GM23338 (cell line): Measurements from ENCODE around the gene FAT1. TPM values are rescaled to one million over a fixed set of nuclear protein-coding genes. Genes with fewer than 3 reads are reported as not detected.

Source experiments
- ATAC-seq: fragments of 200-7000 bp; cut with Tn5 transposase; 3 replicates; pipeline ENCODE4 v1.9.1; 2020
- DNase-seq: peaks from one replicate; pipeline ENCODE4 v3.0.0-alpha.2; 2015; ENCODE audit warnings: low spot score
- H2AFZ ChIP-seq: fragments of 200-600 bp; sonication (generic); 2 replicates; pipeline ENCODE4 v1.8.0; 2016; ENCODE audit warnings: antibody characterized with exemption, mild to moderate bottlenecking, moderate library complexity
- H3F3A ChIP-seq: fragments of 200-600 bp; sonication (generic); replicated peaks from 2 replicates; pipeline ENCODE4 v1.8.0; 2017; ENCODE audit warnings: antibody characterized with exemption, mixed run types, low read depth
- H3K27ac ChIP-seq: fragments of 200-600 bp; sonication (generic); 2 replicates; pipeline ENCODE4 v1.6.1; 2016; ENCODE audit warnings: low read depth
- H3K27me3 ChIP-seq: fragments of 200-600 bp; sonication (generic); 2 replicates; pipeline ENCODE4 v1.8.0; 2016; ENCODE audit warnings: mild to moderate bottlenecking, mixed run types, moderate library complexity; ENCODE audit not compliant: insufficient read depth
- H3K36me3 ChIP-seq: fragments of 200-600 bp; sonication (generic); 2 replicates; pipeline ENCODE4 v1.8.0; 2016; ENCODE audit warnings: mild to moderate bottlenecking; ENCODE audit not compliant: insufficient read depth
- H3K4me1 ChIP-seq: fragments of 200-600 bp; sonication (generic); 2 replicates; pipeline ENCODE4 v1.8.0; 2016; ENCODE audit warnings: mild to moderate bottlenecking, moderate library complexity; ENCODE audit not compliant: insufficient read depth
- H3K4me2 ChIP-seq: fragments of 200-600 bp; sonication (generic); 2 replicates; pipeline ENCODE4 v1.7.1; 2017; ENCODE audit warnings: mixed run types
- H3K4me3 ChIP-seq: fragments of 200-600 bp; sonication (generic); 2 replicates; pipeline ENCODE4 v1.6.1; 2016; ENCODE audit warnings: mixed run types
- H3K79me2 ChIP-seq: fragments of 200-600 bp; sonication (generic); replicated peaks from 2 replicates; pipeline ENCODE4 v1.8.0; 2017; ENCODE audit warnings: mild to moderate bottlenecking; ENCODE audit not compliant: insufficient read depth
- H3K9me2 ChIP-seq: fragments of 200-600 bp; sonication (generic); 2 replicates; pipeline ENCODE4 v1.8.0; 2017; ENCODE audit not compliant: insufficient read depth
- H4K20me1 ChIP-seq: fragments of 200-600 bp; sonication (generic); replicated peaks from 2 replicates; pipeline ENCODE4 v1.8.0; 2017; ENCODE audit warnings: mild to moderate bottlenecking; ENCODE audit not compliant: insufficient read depth
- H3K27ac Mint-ChIP-seq: 2 replicates; pipeline ENCODE4 v1.8.0; 2020; ENCODE audit warnings: inconsistent platforms, mild to moderate bottlenecking, moderate library complexity, mixed read lengths
- H3K27me3 Mint-ChIP-seq: 3 replicates; pipeline ENCODE4 v1.8.0; 2022; ENCODE audit warnings: low read depth, mild to moderate bottlenecking, moderate library complexity, mixed read lengths, inconsistent platforms; ENCODE audit not compliant: insufficient read depth, poor library complexity
- H3K36me3 Mint-ChIP-seq: 3 replicates; pipeline ENCODE4 v1.8.0; 2021; ENCODE audit warnings: low read depth, mild to moderate bottlenecking, inconsistent platforms, moderate library complexity, mixed read lengths
- H3K4me1 Mint-ChIP-seq: 3 replicates; pipeline ENCODE4 v1.8.0; 2020; ENCODE audit warnings: mild to moderate bottlenecking, inconsistent platforms, mixed read lengths
- H3K4me3 Mint-ChIP-seq: 3 replicates; pipeline ENCODE4 v1.8.0; 2021; ENCODE audit warnings: moderate library complexity, mild to moderate bottlenecking, inconsistent platforms, mixed read lengths
- H3K9me3 Mint-ChIP-seq: 3 replicates; pipeline ENCODE4 v1.8.0; 2020; ENCODE audit warnings: moderate library complexity, mild to moderate bottlenecking, inconsistent platforms, mixed read lengths
- EZH2 ChIP-seq: fragments of 200-600 bp; sonication (generic); IDR thresholded peaks from one replicate; pipeline ENCODE4 v1.8.0; 2017; ENCODE audit warnings: antibody characterized with exemption, mild to moderate bottlenecking, low read depth; ENCODE audit not compliant: unreplicated experiment
- EZH2phosphoT487 ChIP-seq: fragments of 200-600 bp; sonication (generic); IDR thresholded peaks from one replicate; pipeline ENCODE4 v1.8.1; 2018; ENCODE audit warnings: antibody characterized with exemption; ENCODE audit not compliant: unreplicated experiment
- JUNB ChIP-seq: IDR thresholded peaks from one replicate; pipeline ENCODE4 v1.6.1; 2016; ENCODE audit warnings: antibody characterized with exemption; ENCODE audit not compliant: unreplicated experiment
- NANOG ChIP-seq: IDR thresholded peaks from 2 replicates; pipeline ENCODE4 v1.6.1; 2016; ENCODE audit warnings: antibody characterized with exemption, borderline replicate concordance
- POLR2AphosphoS5 ChIP-seq: IDR thresholded peaks from 2 replicates; pipeline ENCODE4 v1.6.1; 2016; ENCODE audit warnings: antibody characterized with exemption, low read depth
- polyA plus RNA-seq: library from polyadenylated mRNA; unstranded; fragments of >200 nt; fragmentation: Nextera tagmentation; extraction: Ambion mirVana; gene quantifications from 2 replicates; pipeline ENCODE4 v1.2.1, GENCODE V29; 2016
- total RNA-seq: library from RNA; depleted of rRNA; stranded (reverse); fragments of >200 nt; shearing (Covaris generic); gene quantifications from 2 replicates; pipeline ENCODE4 v1.2.3, GENCODE V29; 2014
- TF ChIP-seq, protein P1 (sequence below): fragments of 250-450 bp; sonication (Bioruptor Pico); IDR thresholded peaks from 2 replicates; pipeline ENCODE4 v1.5.0; 2020; ENCODE audit warnings: mild to moderate bottlenecking, moderate library complexity
- TF ChIP-seq, protein P2 (sequence below): IDR thresholded peaks from 2 replicates; pipeline ENCODE4 v1.6.1; 2016; ENCODE audit warnings: antibody characterized with exemption

Gene FAT1
- total and polyA plus RNA-seq, 2 experiments from 2014 or later = 37.6 to 137 TPM

DNA sequence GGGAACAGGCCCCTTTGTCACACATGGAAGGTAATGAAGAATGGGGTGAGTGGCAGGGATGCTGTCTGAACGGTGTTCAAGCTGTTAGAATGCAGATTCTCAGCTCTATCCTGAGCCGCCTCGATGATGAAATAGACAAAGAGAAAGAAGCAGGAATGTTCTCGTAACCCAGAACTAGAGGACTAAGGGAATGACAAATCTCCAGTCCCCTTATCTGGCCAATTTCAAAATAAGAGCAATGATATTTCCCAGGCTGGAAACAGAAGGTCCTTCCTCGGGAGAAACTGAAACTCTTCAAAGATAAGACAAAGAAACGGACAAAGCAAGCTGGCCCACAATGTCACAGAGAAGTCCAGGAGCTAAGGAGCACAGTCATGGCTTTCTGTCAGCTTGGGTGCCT is 138.7 kb downstream of the FAT1 start (continued):
- no peak for TF ChIP-seq NANOG
- TF ChIP-seq, protein P1, sequence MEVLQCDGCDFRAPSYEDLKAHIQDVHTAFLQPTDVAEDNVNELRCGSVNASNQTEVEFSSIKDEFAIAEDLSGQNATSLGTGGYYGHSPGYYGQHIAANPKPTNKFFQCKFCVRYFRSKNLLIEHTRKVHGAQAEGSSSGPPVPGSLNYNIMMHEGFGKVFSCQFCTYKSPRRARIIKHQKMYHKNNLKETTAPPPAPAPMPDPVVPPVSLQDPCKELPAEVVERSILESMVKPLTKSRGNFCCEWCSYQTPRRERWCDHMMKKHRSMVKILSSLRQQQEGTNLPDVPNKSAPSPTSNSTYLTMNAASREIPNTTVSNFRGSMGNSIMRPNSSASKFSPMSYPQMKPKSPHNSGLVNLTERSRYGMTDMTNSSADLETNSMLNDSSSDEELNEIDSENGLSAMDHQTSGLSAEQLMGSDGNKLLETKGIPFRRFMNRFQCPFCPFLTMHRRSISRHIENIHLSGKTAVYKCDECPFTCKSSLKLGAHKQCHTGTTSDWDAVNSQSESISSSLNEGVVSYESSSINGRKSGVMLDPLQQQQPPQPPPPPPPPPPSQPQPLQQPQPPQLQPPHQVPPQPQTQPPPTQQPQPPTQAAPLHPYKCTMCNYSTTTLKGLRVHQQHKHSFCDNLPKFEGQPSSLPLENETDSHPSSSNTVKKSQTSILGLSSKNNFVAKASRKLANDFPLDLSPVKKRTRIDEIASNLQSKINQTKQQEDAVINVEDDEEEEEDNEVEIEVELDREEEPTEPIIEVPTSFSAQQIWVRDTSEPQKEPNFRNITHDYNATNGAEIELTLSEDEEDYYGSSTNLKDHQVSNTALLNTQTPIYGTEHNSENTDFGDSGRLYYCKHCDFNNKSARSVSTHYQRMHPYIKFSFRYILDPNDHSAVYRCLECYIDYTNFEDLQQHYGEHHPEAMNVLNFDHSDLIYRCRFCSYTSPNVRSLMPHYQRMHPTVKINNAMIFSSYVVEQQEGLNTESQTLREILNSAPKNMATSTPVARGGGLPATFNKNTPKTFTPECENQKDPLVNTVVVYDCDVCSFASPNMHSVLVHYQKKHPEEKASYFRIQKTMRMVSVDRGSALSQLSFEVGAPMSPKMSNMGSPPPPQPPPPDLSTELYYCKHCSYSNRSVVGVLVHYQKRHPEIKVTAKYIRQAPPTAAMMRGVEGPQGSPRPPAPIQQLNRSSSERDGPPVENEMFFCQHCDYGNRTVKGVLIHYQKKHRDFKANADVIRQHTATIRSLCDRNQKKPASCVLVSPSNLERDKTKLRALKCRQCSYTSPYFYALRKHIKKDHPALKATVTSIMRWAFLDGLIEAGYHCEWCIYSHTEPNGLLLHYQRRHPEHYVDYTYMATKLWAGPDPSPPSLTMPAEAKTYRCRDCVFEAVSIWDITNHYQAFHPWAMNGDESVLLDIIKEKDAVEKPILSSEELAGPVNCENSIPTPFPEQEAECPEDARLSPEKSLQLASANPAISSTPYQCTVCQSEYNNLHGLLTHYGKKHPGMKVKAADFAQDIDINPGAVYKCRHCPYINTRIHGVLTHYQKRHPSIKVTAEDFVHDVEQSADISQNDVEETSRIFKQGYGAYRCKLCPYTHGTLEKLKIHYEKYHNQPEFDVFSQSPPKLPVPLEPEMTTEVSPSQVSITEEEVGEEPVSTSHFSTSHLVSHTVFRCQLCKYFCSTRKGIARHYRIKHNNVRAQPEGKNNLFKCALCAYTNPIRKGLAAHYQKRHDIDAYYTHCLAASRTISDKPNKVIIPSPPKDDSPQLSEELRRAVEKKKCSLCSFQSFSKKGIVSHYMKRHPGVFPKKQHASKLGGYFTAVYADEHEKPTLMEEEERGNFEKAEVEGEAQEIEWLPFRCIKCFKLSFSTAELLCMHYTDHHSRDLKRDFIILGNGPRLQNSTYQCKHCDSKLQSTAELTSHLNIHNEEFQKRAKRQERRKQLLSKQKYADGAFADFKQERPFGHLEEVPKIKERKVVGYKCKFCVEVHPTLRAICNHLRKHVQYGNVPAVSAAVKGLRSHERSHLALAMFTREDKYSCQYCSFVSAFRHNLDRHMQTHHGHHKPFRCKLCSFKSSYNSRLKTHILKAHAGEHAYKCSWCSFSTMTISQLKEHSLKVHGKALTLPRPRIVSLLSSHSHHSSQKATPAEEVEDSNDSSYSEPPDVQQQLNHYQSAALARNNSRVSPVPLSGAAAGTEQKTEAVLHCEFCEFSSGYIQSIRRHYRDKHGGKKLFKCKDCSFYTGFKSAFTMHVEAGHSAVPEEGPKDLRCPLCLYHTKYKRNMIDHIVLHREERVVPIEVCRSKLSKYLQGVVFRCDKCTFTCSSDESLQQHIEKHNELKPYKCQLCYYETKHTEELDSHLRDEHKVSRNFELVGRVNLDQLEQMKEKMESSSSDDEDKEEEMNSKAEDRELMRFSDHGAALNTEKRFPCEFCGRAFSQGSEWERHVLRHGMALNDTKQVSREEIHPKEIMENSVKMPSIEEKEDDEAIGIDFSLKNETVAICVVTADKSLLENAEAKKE (CRISPR knock-in tag) = no peak
- no peak for TF ChIP-seq EZH2phosphoT487
- TF ChIP-seq POLR2AphosphoS5 = no peak

DNA sequence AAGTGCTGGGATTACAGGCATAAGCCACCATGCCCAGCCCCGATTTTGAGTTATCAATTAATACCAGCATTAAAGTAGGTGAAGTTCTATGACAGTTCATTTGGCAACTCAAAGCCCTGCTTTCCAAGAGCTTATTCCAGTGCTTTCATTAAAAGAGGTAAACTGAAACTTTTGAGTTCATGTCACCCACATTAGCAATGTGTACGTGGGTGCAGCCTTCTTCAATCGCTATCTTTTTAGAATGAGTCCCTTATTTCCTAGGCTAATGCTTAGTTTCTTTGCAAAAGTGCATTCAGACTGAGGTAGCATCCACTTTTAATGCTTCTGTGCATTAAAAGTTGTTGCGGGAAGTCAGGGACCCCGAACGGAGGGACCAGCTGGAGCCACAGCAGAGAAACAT is 142.2 kb downstream of the FAT1 start:
- H3K36me3 ChIP-seq = peaks cover 12% of the 10 kb centered on the region; the same call in 1 of the 2 replicates
- no peak overlapping the region for H3K27ac Mint-ChIP-seq

More for the DNA sequence above, 142.2 kb downstream of the FAT1 start:
- TF ChIP-seq, protein P2, sequence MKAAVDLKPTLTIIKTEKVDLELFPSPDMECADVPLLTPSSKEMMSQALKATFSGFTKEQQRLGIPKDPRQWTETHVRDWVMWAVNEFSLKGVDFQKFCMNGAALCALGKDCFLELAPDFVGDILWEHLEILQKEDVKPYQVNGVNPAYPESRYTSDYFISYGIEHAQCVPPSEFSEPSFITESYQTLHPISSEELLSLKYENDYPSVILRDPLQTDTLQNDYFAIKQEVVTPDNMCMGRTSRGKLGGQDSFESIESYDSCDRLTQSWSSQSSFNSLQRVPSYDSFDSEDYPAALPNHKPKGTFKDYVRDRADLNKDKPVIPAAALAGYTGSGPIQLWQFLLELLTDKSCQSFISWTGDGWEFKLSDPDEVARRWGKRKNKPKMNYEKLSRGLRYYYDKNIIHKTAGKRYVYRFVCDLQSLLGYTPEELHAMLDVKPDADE = no peak
- TF ChIP-seq EZH2 = no peak
- no peak for TF ChIP-seq JUNB
- peaks cover 15% of the 10 kb centered on the region for H3K9me3 Mint-ChIP-seq
- peaks cover 42% of the 10 kb centered on the region for H3K36me3 Mint-ChIP-seq
- no peaks in the 10 kb centered on the region for H3K27me3 ChIP-seq
- H3K9me2 ChIP-seq = no peaks in the 10 kb centered on the region
- ATAC-seq (no peak), DNase-seq (no peak)
- no peaks in the 10 kb centered on the region for H4K20me1 ChIP-seq
- no peaks in the 10 kb centered on the region; the same call in 2 of the 3 replicates for H3K4me1 Mint-ChIP-seq
- H3K27ac ChIP-seq = no peak overlapping the region
- H2AFZ ChIP-seq = no peak overlapping the region
- peaks cover 5% of the 10 kb centered on the region; the same call in 1 of the 2 replicates for H3K79me2 ChIP-seq
- H3K4me1 ChIP-seq = no peaks in the 10 kb centered on the region
- H3K4me3 Mint-ChIP-seq = no peak overlapping the region
- no peak overlapping the region for H3K4me3 ChIP-seq
- no peaks in the 10 kb centered on the region for H3F3A ChIP-seq
- no peak overlapping the region for H3K4me2 ChIP-seq
- peaks cover 8% of the 10 kb centered on the region for H3K27me3 Mint-ChIP-seq
